ENCODE results near the gene RFK.

DNA sequence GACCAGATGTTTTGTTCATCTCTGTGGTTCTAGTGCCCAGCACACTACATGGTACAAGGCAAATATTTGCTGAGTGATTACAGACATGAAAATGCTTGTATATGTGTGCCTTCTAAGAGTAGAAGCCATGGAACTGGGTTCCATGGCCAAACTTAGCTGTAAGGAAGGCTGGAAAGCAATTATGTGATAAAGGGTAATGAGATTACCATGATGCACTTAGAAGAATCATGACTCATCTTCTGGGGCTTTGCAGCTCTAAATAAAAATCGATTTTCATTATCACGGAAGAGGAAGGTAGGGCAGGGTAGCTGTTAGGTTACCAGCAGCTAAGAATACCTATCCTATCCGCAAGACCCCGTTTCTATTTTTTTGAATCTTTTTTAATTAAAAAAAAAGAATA is 28.0 kb downstream of the RFK start:
- no peak for TF ChIP-seq CTCF (IDR thresholded peaks at IDR 0.05 in 2 of 3, conservative IDR thresholded peaks at IDR 0.05 in 1 of 3; ENCODE audit: borderline replicate concordance in 1 of 3, insufficient read depth in 1 of 3, low read depth in 2 of 3, low read length in 2 of 3)
- TF ChIP-seq POLR2AphosphoS5 (IDR thresholded peaks at IDR 0.05; ENCODE audit: low read depth, low read length): no peak
- TF ChIP-seq POLR2A (IDR thresholded peaks at IDR 0.05; ENCODE audit: borderline replicate concordance, extremely low read depth, insufficient read depth, insufficient read length): no peak
- no peak for TF ChIP-seq EZH2 (IDR thresholded peaks at IDR 0.05)
- TF ChIP-seq TCF7L2 (IDR thresholded peaks at IDR 0.05; ENCODE audit: borderline replicate concordance, extremely low read depth, insufficient read depth, insufficient read length): no peak
- no peak for TF ChIP-seq ZFX (IDR thresholded peaks at IDR 0.05)
- no peak for TF ChIP-seq EZH2phosphoT487 (IDR thresholded peaks at IDR 0.05; ENCODE audit: borderline replicate concordance)
- TF ChIP-seq REST (IDR thresholded peaks at IDR 0.05; ENCODE audit: low read depth): no peak
- TF ChIP-seq ZNF274 (IDR thresholded peaks at IDR 0.05; ENCODE audit: low read depth, low read length): no peak
- no peak for TF ChIP-seq RAD21 (IDR thresholded peaks at IDR 0.05; ENCODE audit: low read depth)
- no peak for TF ChIP-seq YY1 (IDR thresholded peaks at IDR 0.05; ENCODE audit: extremely low read depth, insufficient replicate concordance, low read depth, low read length)

Data from HCT116 (cell line).